ENCODE data around the gene MYO16. TPM values are rescaled to one million over a fixed set of nuclear protein-coding genes. Genes with fewer than 3 reads are reported as not detected.

Gene MYO16
- total RNA-seq, 4 donors from 2014 or later, result 0.53 TPM; not detected in 3

- TF ChIP-seq CTCF (IDR thresholded peaks at IDR 0.05) (no peak), POLR2A (IDR thresholded peaks at IDR 0.05) (no peak)
- DNase-seq, result no peak
- no peak overlapping the region for H3K27ac ChIP-seq
Observed at GRCh38 chr13:109256866-109257760, 627.7 kb downstream of the MYO16 start.

More at GRCh38 chr13:109256866-109257760, 627.7 kb downstream of the MYO16 start:
- no peaks in the 10 kb centered on the region for H3K9me3 ChIP-seq
- no peaks in the 10 kb centered on the region for H3K36me3 ChIP-seq
- H3K4me1 ChIP-seq, result no peaks in the 10 kb centered on the region
- no peaks in the 10 kb centered on the region for H3K27me3 ChIP-seq
- H3K4me3 ChIP-seq, result no peak overlapping the region
